Stimulated activated CD8-positive, alpha-beta memory T cell treated with anti-CD3 and anti-CD28 coated beads, Interleukin-4, amount 100 ng/mL, for 1 hour (primary cell): ENCODE results near the gene GDPD1.
"Not testable (repeated sequence)": the region's sequence is repeated elsewhere in the genome, so short reads cannot be mapped to it uniquely, and the experiment has no call there.

ENCODE experiments used
- DNase-seq, 2 donors: peaks; one replicate each; pipeline ENCODE4 v3.0.0-alpha.2; 2020; ENCODE audit warnings: low read depth in 2 of 2, low spot score in 1 of 2

The GDPD1 gene

GRCh38 chr17:59238906-59239305 is 18.6 kb downstream of the GDPD1 start:
- no peak for DNase-seq

GRCh38 chr17:59244081-59244480 is 23.8 kb downstream of the GDPD1 start:
- DNase-seq = no peak

- no peak for DNase-seq
These were observed 34.4 kb downstream of the GDPD1 start for GRCh38 chr17:59254742-59255141.

- no peak for DNase-seq
These were observed 36.8 kb downstream of the GDPD1 start for GRCh38 chr17:59257101-59257500.

GRCh38 chr17:59260722-59261121 is 40.4 kb downstream of the GDPD1 start:
- DNase-seq = no peak

- DNase-seq = no peak
These were observed 46.4 kb downstream of the GDPD1 start for GRCh38 chr17:59266745-59267144.

- DNase-seq = no peak
These were observed 47.5 kb downstream of the GDPD1 start for GRCh38 chr17:59267776-59268175.

- no peak for DNase-seq
These were observed 55.3 kb downstream of the GDPD1 start for GRCh38 chr17:59275618-59276017.

GRCh38 chr17:59277031-59277430 is 56.7 kb downstream of the GDPD1 start:
- no peak for DNase-seq

GRCh38 chr17:59278406-59278805 is 58.1 kb downstream of the GDPD1 start:
- no peak for DNase-seq

GRCh38 chr17:59284317-59284716 is 64.0 kb downstream of the GDPD1 start:
- no peak for DNase-seq

GRCh38 chr17:59287452-59287851 is 67.1 kb downstream of the GDPD1 start:
- DNase-seq = no peak

- no peak for DNase-seq
These were observed 67.6 kb downstream of the GDPD1 start for GRCh38 chr17:59287891-59288290.

GRCh38 chr17:59289981-59290301 is 69.6 kb downstream of the GDPD1 start:
- DNase-seq = no peak

GRCh38 chr17:59290302-59290998 is 70.1 kb downstream of the GDPD1 start:
- DNase-seq = not testable (repeated sequence)

GRCh38 chr17:59292174-59292523 is 71.8 kb downstream of the GDPD1 start:
- no peak for DNase-seq

GRCh38 chr17:59296190-59296589 is 75.9 kb downstream of the GDPD1 start:
- DNase-seq = no peak

- DNase-seq = no peak
These were observed 78.2 kb downstream of the GDPD1 start for GRCh38 chr17:59298521-59298920.

GRCh38 chr17:59299400-59300092 is 79.2 kb downstream of the GDPD1 start:
- DNase-seq = no peak

- DNase-seq = no peak
These were observed 80.6 kb downstream of the GDPD1 start for GRCh38 chr17:59300941-59301340.

GRCh38 chr17:59304811-59305210 is 84.5 kb downstream of the GDPD1 start:
- no peak for DNase-seq

GRCh38 chr17:59310263-59310920 is 90.1 kb downstream of the GDPD1 start:
- DNase-seq = no peak
